22Rv1 (cell line): Measurements from ENCODE around the gene ADGRA1.

Experiments
- H3K27ac ChIP-seq: fragments of 450-650 bp; 2 replicates; pipeline ENCODE4 v1.5.1; 2017
- ZFX ChIP-seq: fragments of 450-650 bp; IDR thresholded peaks from 2 replicates; pipeline ENCODE4 v1.6.1; 2017; ENCODE audit warnings: antibody characterized with exemption, borderline replicate concordance
- TF ChIP-seq, protein P1 (sequence below): fragments of 450-650 bp; IDR thresholded peaks from 2 replicates; pipeline ENCODE4 v1.5.1; 2017; ENCODE audit warnings: mild to moderate bottlenecking

Gene ADGRA1

DNA sequence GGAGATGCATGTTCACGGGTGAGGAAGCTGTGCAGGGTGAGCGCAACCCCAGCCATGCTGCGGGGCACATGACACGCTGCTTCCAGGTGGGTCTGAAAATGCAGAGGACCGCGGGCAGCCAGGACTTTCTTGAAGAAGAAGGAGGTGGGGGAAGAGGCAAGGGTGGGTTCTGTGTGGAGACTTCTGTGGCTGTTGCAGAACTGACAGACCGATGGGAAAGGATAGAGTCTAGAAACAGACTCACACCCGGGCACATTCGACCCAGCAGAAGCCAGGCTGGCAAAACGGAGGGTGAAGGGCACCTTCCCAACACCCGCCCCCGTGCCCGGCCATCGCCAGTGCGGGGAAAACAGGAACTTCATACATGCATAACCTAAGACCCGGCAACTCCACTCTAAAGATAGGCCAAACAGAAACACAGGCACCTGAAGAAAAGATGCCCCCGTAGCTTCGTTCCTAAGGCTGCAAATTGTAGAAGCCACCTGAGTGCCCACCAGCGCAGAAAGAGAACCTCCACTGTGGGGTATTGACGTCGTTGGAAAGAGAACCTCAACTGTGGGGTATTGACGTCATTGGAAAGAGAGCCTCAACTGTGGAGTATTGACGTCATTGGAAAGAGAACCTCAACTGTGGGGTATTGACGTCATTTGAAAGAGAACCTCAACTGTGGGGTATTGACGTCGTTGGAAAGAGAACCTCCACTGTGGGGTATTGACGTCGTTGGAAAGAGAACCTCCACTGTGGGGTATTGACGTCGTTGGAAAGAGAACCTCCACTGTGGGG is 67.5 kb downstream of the ADGRA1 start:
- no peak for TF ChIP-seq ZFX
- TF ChIP-seq, protein P1, sequence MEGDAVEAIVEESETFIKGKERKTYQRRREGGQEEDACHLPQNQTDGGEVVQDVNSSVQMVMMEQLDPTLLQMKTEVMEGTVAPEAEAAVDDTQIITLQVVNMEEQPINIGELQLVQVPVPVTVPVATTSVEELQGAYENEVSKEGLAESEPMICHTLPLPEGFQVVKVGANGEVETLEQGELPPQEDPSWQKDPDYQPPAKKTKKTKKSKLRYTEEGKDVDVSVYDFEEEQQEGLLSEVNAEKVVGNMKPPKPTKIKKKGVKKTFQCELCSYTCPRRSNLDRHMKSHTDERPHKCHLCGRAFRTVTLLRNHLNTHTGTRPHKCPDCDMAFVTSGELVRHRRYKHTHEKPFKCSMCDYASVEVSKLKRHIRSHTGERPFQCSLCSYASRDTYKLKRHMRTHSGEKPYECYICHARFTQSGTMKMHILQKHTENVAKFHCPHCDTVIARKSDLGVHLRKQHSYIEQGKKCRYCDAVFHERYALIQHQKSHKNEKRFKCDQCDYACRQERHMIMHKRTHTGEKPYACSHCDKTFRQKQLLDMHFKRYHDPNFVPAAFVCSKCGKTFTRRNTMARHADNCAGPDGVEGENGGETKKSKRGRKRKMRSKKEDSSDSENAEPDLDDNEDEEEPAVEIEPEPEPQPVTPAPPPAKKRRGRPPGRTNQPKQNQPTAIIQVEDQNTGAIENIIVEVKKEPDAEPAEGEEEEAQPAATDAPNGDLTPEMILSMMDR: no peak
- H3K27ac ChIP-seq: no peak overlapping the region

DNA sequence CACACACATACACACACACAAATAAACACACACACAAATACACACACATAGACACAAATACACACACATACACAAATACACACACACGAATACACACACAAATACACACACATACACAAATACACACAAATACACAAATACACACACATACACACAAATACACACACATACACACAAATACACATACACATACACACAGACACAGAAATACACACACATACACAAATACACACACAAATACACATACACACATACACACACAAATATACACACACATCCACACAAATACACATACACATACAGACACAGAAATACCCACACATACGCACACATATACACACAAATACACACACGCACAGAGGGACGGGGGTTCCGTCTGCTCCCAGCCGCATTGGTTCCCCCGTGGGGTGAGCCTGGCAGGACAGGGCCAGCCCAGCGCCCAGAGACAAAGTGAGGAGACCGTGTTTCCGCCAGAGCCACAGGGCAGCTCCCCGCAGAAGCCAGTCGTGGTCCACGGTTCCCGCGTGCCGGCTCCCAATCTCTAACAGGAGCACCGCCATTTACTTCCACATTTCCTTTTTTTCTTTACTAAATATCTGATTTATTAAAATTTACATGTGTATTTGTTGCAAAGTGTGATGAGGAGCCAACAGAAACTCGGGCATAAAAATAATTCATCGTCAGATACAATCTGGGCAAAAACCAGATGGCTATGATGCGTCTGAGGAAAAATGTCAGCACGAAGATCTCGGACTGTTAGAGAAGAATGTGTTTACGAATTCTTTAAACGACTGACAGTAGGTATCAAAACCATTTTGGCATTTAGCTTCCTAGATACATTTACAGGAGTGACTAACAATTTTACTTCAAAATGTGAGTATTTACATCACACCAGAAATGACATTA is 69.2 kb downstream of the ADGRA1 start:
- TF ChIP-seq, protein P1: no peak
- TF ChIP-seq ZFX: no peak
- no peak overlapping the region for H3K27ac ChIP-seq

DNA sequence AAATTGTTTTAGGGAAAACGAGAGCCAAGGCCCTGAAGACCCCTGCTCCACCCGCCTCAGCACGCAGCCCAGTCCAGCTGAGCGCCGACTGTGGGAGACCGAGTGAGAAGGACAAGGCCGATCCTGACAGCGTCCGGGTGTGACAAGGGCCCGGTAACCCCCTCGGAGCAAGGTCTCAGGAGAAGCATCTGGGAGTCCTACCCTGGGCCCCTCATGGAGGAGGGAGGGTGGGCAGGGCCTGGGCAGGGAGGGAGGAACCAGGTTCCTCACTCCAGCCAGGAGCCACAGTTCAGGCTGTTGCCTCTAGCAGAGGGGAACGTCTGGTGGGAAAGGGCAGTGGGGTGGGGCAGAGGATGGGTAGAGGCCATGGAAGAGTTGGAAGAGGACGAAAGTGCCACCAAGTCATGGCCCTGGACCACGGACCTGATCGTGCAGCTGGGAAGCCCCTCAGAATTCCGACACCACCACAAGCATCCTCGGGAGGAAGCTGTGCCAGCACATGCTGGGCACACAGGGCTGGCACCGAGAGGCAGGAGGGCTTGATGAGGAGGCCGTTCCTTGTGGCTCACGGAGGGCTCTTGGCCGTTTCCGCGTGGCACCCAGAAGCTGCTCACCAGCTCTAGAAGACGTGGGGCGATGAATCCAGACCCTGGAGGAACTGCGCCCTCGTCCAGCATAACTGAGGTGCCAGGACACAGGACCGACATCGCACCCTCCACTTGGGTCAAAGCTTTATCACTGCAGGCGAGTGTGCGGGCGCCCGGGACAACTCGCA is 70.1 kb downstream of the ADGRA1 start:
- TF ChIP-seq, protein P1: no peak
- no peak for TF ChIP-seq ZFX
- no peak overlapping the region for H3K27ac ChIP-seq

DNA sequence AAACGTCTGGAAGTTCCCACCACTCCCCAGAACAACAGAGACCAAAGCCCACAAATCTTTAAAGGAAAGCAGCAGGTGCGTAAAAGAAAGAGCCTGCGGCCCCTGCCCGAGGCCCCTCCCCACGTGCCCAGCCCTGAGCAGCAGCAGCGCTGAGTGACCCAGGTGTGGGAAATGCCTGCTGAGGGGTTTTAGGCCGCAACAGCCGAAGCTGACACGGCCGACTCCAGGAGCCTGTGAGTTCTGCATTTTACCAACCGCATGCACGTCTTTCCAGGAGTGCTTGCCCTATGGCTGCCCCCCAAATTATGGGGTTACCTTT is 70.7 kb downstream of the ADGRA1 start:
- H3K27ac ChIP-seq: no peak overlapping the region
- TF ChIP-seq ZFX: no peak
- TF ChIP-seq, protein P1: no peak

DNA sequence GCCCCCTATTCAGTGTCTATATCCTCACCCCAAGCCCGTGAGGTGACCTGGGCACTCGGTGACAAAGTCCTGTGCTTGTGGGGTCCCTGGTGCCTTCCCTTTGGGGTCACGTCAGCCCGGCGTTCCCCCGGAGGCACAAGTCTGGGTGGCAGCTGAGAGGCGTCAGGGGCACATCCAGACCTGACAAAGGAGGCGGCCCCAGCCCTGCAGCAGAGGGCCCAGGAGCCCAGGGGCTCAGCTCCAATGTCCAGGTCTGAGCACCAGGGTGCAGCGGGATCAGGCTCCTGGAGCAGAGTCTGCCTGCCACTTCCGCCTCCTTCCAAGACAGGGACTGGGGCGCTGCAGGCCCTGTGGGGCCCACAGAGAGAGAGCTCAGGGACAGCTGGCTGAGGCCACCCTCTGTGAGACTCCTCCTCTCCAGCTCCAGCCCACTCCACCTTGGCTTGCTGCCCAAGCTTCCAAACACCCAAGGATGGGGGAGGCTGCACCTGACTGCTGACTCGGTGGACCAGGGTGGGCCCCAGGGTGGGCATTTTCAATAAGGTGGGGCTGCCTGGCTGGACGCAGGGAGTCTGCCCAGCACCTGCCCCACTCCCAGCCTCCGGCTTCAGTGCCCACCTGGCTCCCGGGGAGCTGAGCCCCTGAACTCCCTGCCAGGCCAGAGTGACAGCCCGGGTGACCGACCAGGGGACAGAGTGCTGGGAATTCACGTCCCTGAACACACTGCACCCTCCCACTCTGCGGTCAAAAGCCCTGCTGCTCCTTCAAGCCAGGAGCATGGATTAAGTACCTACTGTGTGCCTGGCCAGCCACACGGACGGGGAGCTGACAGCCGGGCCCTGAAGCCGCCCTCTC is 71.3 kb downstream of the ADGRA1 start:
- H3K27ac ChIP-seq: no peak overlapping the region
- no peak for TF ChIP-seq ZFX
- TF ChIP-seq, protein P1: no peak

DNA sequence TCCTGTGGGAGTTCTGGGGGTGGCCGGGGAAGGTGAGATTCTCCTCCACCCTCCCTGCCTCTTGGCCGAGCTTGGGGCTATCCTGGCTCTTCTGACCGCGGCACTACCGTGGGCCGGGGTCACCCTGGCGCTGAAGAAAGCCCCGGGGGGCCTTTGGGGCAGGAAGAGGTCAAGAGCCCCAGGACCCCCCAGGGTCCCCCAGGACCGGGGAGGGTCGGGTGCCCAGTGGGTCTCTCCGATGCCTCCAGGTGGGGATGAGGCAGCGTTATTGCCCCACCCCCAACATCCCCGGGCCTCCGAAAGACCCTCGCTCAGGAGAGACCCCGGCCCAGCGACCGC is 71.9 kb downstream of the ADGRA1 start:
- H3K27ac ChIP-seq: no peak overlapping the region
- no peak for TF ChIP-seq ZFX
- TF ChIP-seq, protein P1: no peak
